Psoas muscle (tissue), 8 donors: Measurements from ENCODE around the gene PEX14. TPM values are rescaled to one million over a fixed set of nuclear protein-coding genes. Genes with fewer than 3 reads are reported as not detected.

ENCODE experiments used
- ATAC-seq, 4 donors: fragments of 200-7000 bp; cut with Tn5 transposase; one replicate each; pipeline ENCODE4 v1.9.1; 2020; ENCODE audit warnings: moderate library complexity in 3 of 4, mild to moderate bottlenecking in 2 of 4
- DNase-seq, 2 donors: peaks; one replicate each; pipeline ENCODE4 v3.0.0-alpha.2; 2020
- H3K27ac ChIP-seq: fragments of 200-600 bp; one replicate; pipeline ENCODE4 v1.8.0; 2022
- H3K27me3 ChIP-seq, 3 donors: fragments of 200-600 bp in 1 of 3; one replicate each; pipeline versions ENCODE4 v1.6.1 to v1.8.0; 2013 to 2022; ENCODE audit warnings: low read length in 2 of 3, mild to moderate bottlenecking in 2 of 3, moderate library complexity in 1 of 3; ENCODE audit not compliant: insufficient read depth in 3 of 3
- H3K36me3 ChIP-seq, 2 donors: fragments of 200-600 bp in 1 of 2; one replicate each; pipeline versions ENCODE4 v1.6.1 to v1.8.0; 2013 to 2022; ENCODE audit warnings: low read depth in 1 of 2, mild to moderate bottlenecking in 1 of 2, moderate library complexity in 1 of 2; ENCODE audit not compliant: insufficient read depth in 1 of 2
- H3K4me1 ChIP-seq: fragments of 200-600 bp; one replicate; pipeline ENCODE4 v1.8.0; 2022
- H3K4me3 ChIP-seq: fragments of 200-600 bp; one replicate; pipeline ENCODE4 v1.8.0; 2022; ENCODE audit warnings: mild to moderate bottlenecking
- H3K9me3 ChIP-seq: fragments of 200-600 bp; one replicate; pipeline ENCODE4 v1.8.0; 2022
- CTCF ChIP-seq: fragments of 200-600 bp; IDR thresholded peaks from one replicate; pipeline ENCODE4 v1.8.0; 2022; ENCODE audit warnings: antibody characterized with exemption
- WGBS, 3 donors: extraction: QIAGEN DNeasy Blood & Tissue Kit; methylation state at CpG; one replicate each; pipeline versions ENCODE4 v1.1.6 to v1.1.7; 2013; 5-methylcytosine and 5-hydroxymethylcytosine counted together
- intact Hi-C, 2 donors: fragments of 100-400 bp; cut with DNase I; formaldehyde crosslinking; loops; one replicate each; pipeline versions ENCODE4 v1.11.0 to v1.14.2; 2022
- polyA plus RNA-seq, 3 donors: library from polyadenylated mRNA; stranded (reverse); fragments of 200-250 nt; gene quantifications; one replicate each; pipeline ENCODE4 v1.2.3, GENCODE V29; 2013
- total RNA-seq, 4 donors: library from RNA; stranded (reverse); fragmentation: NEBNext Ultra II Directional in 2 of 4; extraction: Animal tissue kit (Norgen Biotek cat#: 25700) in 2 of 4; gene quantifications; one replicate each; pipeline versions ENCODE4 v1.2.1 to v1.2.4, GENCODE V29; 2021 to 2023
- donor health status: healthy with polysubstance abuse.
- donor health status: DM: no; HTN: no; CAD: no; lungs with moderate emphysema.
- donor health status: Bipolar disorder and iron deficiency.
- donor health status: healthy.
- donor health status: DM: yes; HTN: yes; CAD: no.
- donor health status: DM: no; HTN: no; CAD: no.
- donor health status: DM: no; HTN: no; CAD: no.
- donor health status: DM: yes; HTN: yes; CAD: no.

The PEX14 gene
- total and polyA plus RNA-seq, 7 donors = 13.7 to 23.5 (median 20.7) TPM

GRCh38 chr1:10602936-10603335, 128.2 kb downstream of the PEX14 start:
- 80 to 89% (median 83%) methylated on average over 3 of the region's 3 CpGs for WGBS, 3 donors
- Histone ChIP-seq H3K4me3 (no peak overlapping the region), H3K9me3 (no peaks in the 10 kb centered on the region), H3K27ac (no peak overlapping the region), H3K27me3 (no peaks in the 10 kb centered on the region), H3K4me1 (no peaks in the 10 kb centered on the region), H3K36me3 (peaks cover 0 to 18% of the 10 kb centered on the region in 2 donors)
- DNase-seq (no peak), ATAC-seq (no peak)
- intact Hi-C loops = no loop called here
- no peak for TF ChIP-seq CTCF

- H3K36me3 ChIP-seq = peaks cover 0 to 8% of the 10 kb centered on the region in 2 donors
- no peak for DNase-seq
- no peak overlapping the region for H3K4me3 ChIP-seq
- 87 to 94% (median 92%) methylated on average over 7 of the region's 7 CpGs for WGBS, 3 donors
- H3K4me1 ChIP-seq = no peaks in the 10 kb centered on the region
- no peak overlapping the region for H3K27ac ChIP-seq
- TF ChIP-seq CTCF = no peak
- no peaks in the 10 kb centered on the region for H3K27me3 ChIP-seq
- ATAC-seq = no peak
- H3K9me3 ChIP-seq = no peaks in the 10 kb centered on the region
- intact Hi-C loops = no loop called here
Observed at GRCh38 chr1:10604966-10605365, 130.2 kb downstream of the PEX14 start.

GRCh38 chr1:10606064-10606463, 131.3 kb downstream of the PEX14 start:
- intact Hi-C loops = no loop called here
- ATAC-seq (no peak), DNase-seq (no peak)
- WGBS, 3 donors = 61 to 88% (median 70%) methylated on average over 7 of the region's 7 CpGs
- Histone ChIP-seq H3K4me1 (peaks cover 7% of the 10 kb centered on the region), H3K36me3 (peaks cover 0 to 4% of the 10 kb centered on the region in 2 donors), H3K27me3 (no peaks in the 10 kb centered on the region), H3K4me3 (no peak overlapping the region), H3K27ac (no peak overlapping the region), H3K9me3 (no peaks in the 10 kb centered on the region)
- no peak for TF ChIP-seq CTCF

- Histone ChIP-seq H3K27ac (no peak overlapping the region), H3K9me3 (no peaks in the 10 kb centered on the region), H3K27me3 (no peaks in the 10 kb centered on the region), H3K36me3 (peaks cover 0 to 4% of the 10 kb centered on the region in 2 donors), H3K4me3 (no peak overlapping the region), H3K4me1 (peaks cover 12% of the 10 kb centered on the region)
- ATAC-seq = no peak
- no peak for TF ChIP-seq CTCF
- intact Hi-C loops = no loop called here
- 91 to 96% (median 95%) methylated on average over 3 of the region's 3 CpGs for WGBS, 3 donors
- no peak for DNase-seq
Observed at GRCh38 chr1:10607228-10607627, 132.5 kb downstream of the PEX14 start.

- ATAC-seq (no peak), DNase-seq (no peak)
- Histone ChIP-seq H3K36me3 (no peaks in the 10 kb centered on the region), H3K27ac (no peak overlapping the region), H3K4me1 (peaks cover 12% of the 10 kb centered on the region), H3K9me3 (no peaks in the 10 kb centered on the region), H3K27me3 (no peaks in the 10 kb centered on the region), H3K4me3 (no peak overlapping the region)
- TF ChIP-seq CTCF = no peak
- intact Hi-C loops = no loop called here
- WGBS, 3 donors = 78 to 80% (median 80%) methylated on average over 2 of the region's 2 CpGs
Observed at GRCh38 chr1:10608690-10609089, 133.9 kb downstream of the PEX14 start.
